Measurements from ENCODE around the gene KIAA2012. TPM values are rescaled to one million over a fixed set of nuclear protein-coding genes. Genes with fewer than 3 reads are reported as not detected.
A peak's percentile ranks its signal among the peaks of the same experiment; 100 is the strongest.
"Not testable (repeated sequence)": the region's sequence is repeated elsewhere in the genome, so short reads cannot be mapped to it uniquely, and the experiment has no call there.

KIAA2012 gene
- total and polyA plus RNA-seq, 7 experiments from 2014 or later = not detected

- H3K27me3 ChIP-seq (ENCODE audit: control insufficient read depth in 2 of 2, insufficient read depth in 2 of 2, low read length in 2 of 2) = no peaks in the 10 kb centered on the region
- H3K36me3 Mint-ChIP-seq = peaks cover 3 to 29% (median 20%) of the 10 kb centered on the region in 5 donors
- peaks cover 0 to 19% (median 3%) of the 10 kb centered on the region in 3 experiments for H3K36me3 ChIP-seq (ENCODE audit: control insufficient read depth in 2 of 3, insufficient read depth in 3 of 3, low read length in 3 of 3)
- H3K9me3 ChIP-seq (ENCODE audit: control insufficient read depth in 2 of 3, low read length in 3 of 3) = no peaks in the 10 kb centered on the region
- no peak overlapping the region for H3K4me3 Mint-ChIP-seq
- no peaks in the 10 kb centered on the region for H3K4me1 ChIP-seq (ENCODE audit: control insufficient read depth in 2 of 2, insufficient read depth in 2 of 2, low read length in 2 of 2)
- ATAC-seq = no peak
- no peak overlapping the region for H3K27ac Mint-ChIP-seq
- ChIA-PET POLR2A (interaction anchor here (0.7 kb wide), 1 partner anchor 601 kb away, joined by 3 read pairs; no protein-coding TSS in a partner anchor), CTCF (no interaction called here)
- H3K4me1 Mint-ChIP-seq = peaks cover 0 to 4% (median 0%) of the 10 kb centered on the region in 7 donors
- no peak for DNase-seq
- no peaks in the 10 kb centered on the region for H3K27me3 Mint-ChIP-seq
- H3K4me3 ChIP-seq (ENCODE audit: low read length) = no peak overlapping the region
- no peaks in the 10 kb centered on the region for H3K9me3 Mint-ChIP-seq
- no peak overlapping the region for H3K27ac ChIP-seq (ENCODE audit: low read depth, low read length)
- intact Hi-C loops (cut with micrococcal nuclease) = no loop called here
These were observed 135.5 kb downstream of the KIAA2012 start for GRCh38 chr2:202208526-202208925.

- Histone ChIP-seq H3K27me3 (ENCODE audit: control insufficient read depth in 2 of 2, insufficient read depth in 2 of 2, low read length in 2 of 2) (no peaks in the 10 kb centered on the region), H3K4me3 (ENCODE audit: low read length) (no peak overlapping the region), H3K36me3 (ENCODE audit: control insufficient read depth in 2 of 3, insufficient read depth in 3 of 3, low read length in 3 of 3) (peaks cover 0 to 20% (median 0%) of the 10 kb centered on the region in 3 experiments), H3K4me1 (ENCODE audit: control insufficient read depth in 2 of 2, insufficient read depth in 2 of 2, low read length in 2 of 2) (no peaks in the 10 kb centered on the region), H3K9me3 (ENCODE audit: control insufficient read depth in 2 of 3, low read length in 3 of 3) (no peaks in the 10 kb centered on the region), H3K27ac (ENCODE audit: low read depth, low read length) (no peak overlapping the region)
- H3K36me3 Mint-ChIP-seq = peaks cover 0 to 27% (median 13%) of the 10 kb centered on the region in 5 donors
- no peaks in the 10 kb centered on the region for H3K27me3 Mint-ChIP-seq
- POLR2A ChIA-PET = no interaction called here
- H3K27ac Mint-ChIP-seq = no peak overlapping the region
- no peak for ATAC-seq
- H3K4me3 Mint-ChIP-seq = no peak overlapping the region
- H3K4me1 Mint-ChIP-seq = peaks cover 0 to 21% (median 6%) of the 10 kb centered on the region in 7 donors
- H3K9me3 Mint-ChIP-seq = peaks cover 0 to 2% (median 0%) of the 10 kb centered on the region in 11 donors
- DNase-seq = no peak
- CTCF ChIA-PET = no interaction called here
- intact Hi-C loops (cut with micrococcal nuclease) = loop anchor here in 1 of 2 donors (1.0 kb wide), 1 partner anchor 22 kb away; no protein-coding TSS in a partner anchor
These were observed 142.1 kb downstream of the KIAA2012 start for GRCh38 chr2:202215179-202215578.

- H3K4me1 ChIP-seq (ENCODE audit: control insufficient read depth in 2 of 2, insufficient read depth in 2 of 2, low read length in 2 of 2) = no peaks in the 10 kb centered on the region
- intact Hi-C loops (cut with micrococcal nuclease) = no loop called here
- peak overlapping the region in 2 of 10 donors; percentile 2 to 52 for H3K4me3 Mint-ChIP-seq
- H3K27me3 ChIP-seq (ENCODE audit: control insufficient read depth in 2 of 2, insufficient read depth in 2 of 2, low read length in 2 of 2) = no peaks in the 10 kb centered on the region
- H3K9me3 Mint-ChIP-seq = peaks cover 0 to 2% (median 0%) of the 10 kb centered on the region in 11 donors
- no peaks in the 10 kb centered on the region for H3K27me3 Mint-ChIP-seq
- H3K27ac Mint-ChIP-seq = peak overlapping the region in 6 of 9 donors; percentile 5 to 61 (median 33)
- ATAC-seq (no peak), DNase-seq (no peak)
- ChIA-PET POLR2A (no interaction called here), CTCF (no interaction called here)
- peaks cover 7 to 36% (median 28%) of the 10 kb centered on the region in 5 donors for H3K36me3 Mint-ChIP-seq
- H3K4me3 ChIP-seq (ENCODE audit: low read length) = no peak overlapping the region
- H3K27ac ChIP-seq (ENCODE audit: low read depth, low read length) = no peak overlapping the region
- peaks cover 0 to 17% (median 0%) of the 10 kb centered on the region in 3 experiments for H3K36me3 ChIP-seq (ENCODE audit: control insufficient read depth in 2 of 3, insufficient read depth in 3 of 3, low read length in 3 of 3)
- no peaks in the 10 kb centered on the region for H3K9me3 ChIP-seq (ENCODE audit: control insufficient read depth in 2 of 3, low read length in 3 of 3)
- peaks cover 21 to 60% (median 46%) of the 10 kb centered on the region in 7 donors for H3K4me1 Mint-ChIP-seq
These were observed 148.8 kb downstream of the KIAA2012 start for GRCh38 chr2:202221873-202222272.

GRCh38 chr2:202237787-202238233 lies 164.8 kb downstream of the KIAA2012 start:
- peaks cover 0 to 7% (median 0%) of the 10 kb centered on the region in 3 experiments for H3K36me3 ChIP-seq (ENCODE audit: control insufficient read depth in 2 of 3, insufficient read depth in 3 of 3, low read length in 3 of 3)
- Mint-ChIP-seq H3K4me3 (peak overlapping the region; percentile 91 to 100 (median 96)), H3K36me3 (peaks cover 0 to 3% (median 0%) of the 10 kb centered on the region in 5 donors), H3K27ac (peak overlapping the region; percentile 86 to 98 (median 96)), H3K9me3 (peaks cover 0 to 5% (median 0%) of the 10 kb centered on the region in 11 donors), H3K27me3 (peaks cover 0 to 2% (median 0%) of the 10 kb centered on the region in 5 donors), H3K4me1 (peaks cover 15 to 58% (median 42%) of the 10 kb centered on the region in 7 donors)
- peak overlapping the region; percentile 82 for H3K4me3 ChIP-seq (ENCODE audit: low read length)
- ChIA-PET CTCF (interaction anchor here (0.7 kb wide), 1 partner anchor 899 kb away, joined by 3 read pairs; no protein-coding TSS in a partner anchor), POLR2A (interaction anchor here (0.8 to 1.0 kb wide), 2 partner anchors 29 to 980 kb away, joined by 3 read pairs; no protein-coding TSS in a partner anchor)
- DNase-seq (peak in 1 of 9 donors; percentile 13), ATAC-seq (peak; percentile 50)
- H3K27me3 ChIP-seq (ENCODE audit: control insufficient read depth in 2 of 2, insufficient read depth in 2 of 2, low read length in 2 of 2) = no peaks in the 10 kb centered on the region
- intact Hi-C loops (cut with micrococcal nuclease) = loop anchor here (1.0 to 5.0 kb wide), 9 partner anchors 23 to 1089 kb away; partner anchors contain the start of genes BMPR2 (in 2 of the 2), NOP58 (in 2 of the 2), ABI2 (in 1 of the 2) and FZD7 (in 1 of the 2)
- peaks cover 11% of the 10 kb centered on the region in 2 donors for H3K4me1 ChIP-seq (ENCODE audit: control insufficient read depth in 2 of 2, insufficient read depth in 2 of 2, low read length in 2 of 2)
- H3K9me3 ChIP-seq (ENCODE audit: control insufficient read depth in 2 of 3, low read length in 3 of 3) = no peaks in the 10 kb centered on the region
- H3K27ac ChIP-seq (ENCODE audit: low read depth, low read length) = peak overlapping the region; percentile 88

GRCh38 chr2:202238234-202239197 lies 165.5 kb downstream of the KIAA2012 start, which contains the start of gene SUMO1:
Gene SUMO1 (minus strand): TSS chr2:202238597. CDS start chr2:202238451, 146 bp downstream.
- peak within 1 kb of the TSS; percentile 82 for H3K4me3 ChIP-seq (ENCODE audit: low read length)
- DNase-seq = peak; percentile 80 to 95 (median 93)
- Mint-ChIP-seq H3K4me3 (peak within 1 kb of the TSS; percentile 91 to 100 (median 97)), H3K4me1 (peaks cover 10 to 51% (median 35%) of the 10 kb centered on the region in 7 donors), H3K9me3 (peaks cover 0 to 5% (median 0%) of the 10 kb centered on the region in 11 donors), H3K36me3 (peaks cover 0 to 3% (median 0%) of the 10 kb centered on the region in 5 donors), H3K27ac (peak within 1 kb of the TSS; percentile 96 to 99 (median 97)), H3K27me3 (peaks cover 0 to 2% (median 0%) of the 10 kb centered on the region in 5 donors)
- POLR2A ChIA-PET = interaction anchor here (0.7 to 1.2 kb wide), 4 partner anchors 10 to 1375 kb away, joined by 3 to 5 read pairs (median 3); partner anchors contain the start of gene CLK1
- CTCF ChIA-PET = interaction anchor here (0.7 kb wide), 1 partner anchor 900 kb away, joined by 3 read pairs; no protein-coding TSS in a partner anchor
- ATAC-seq = peak; percentile 98
- intact Hi-C loops (cut with micrococcal nuclease) = loop anchor here (1.0 to 5.0 kb wide), 8 partner anchors 27 to 1089 kb away; partner anchors contain the start of genes BMPR2 (in 2 of the 2), NOP58 (in 2 of the 2), ABI2 (in 1 of the 2) and FZD7 (in 1 of the 2)
- peak within 1 kb of the TSS; percentile 88 for H3K27ac ChIP-seq (ENCODE audit: low read depth, low read length)
- H3K9me3 ChIP-seq (ENCODE audit: control insufficient read depth in 2 of 3, low read length in 3 of 3) = no peaks in the 10 kb centered on the region
- H3K36me3 ChIP-seq (ENCODE audit: control insufficient read depth in 2 of 3, insufficient read depth in 3 of 3, low read length in 3 of 3) = peaks cover 0 to 7% (median 0%) of the 10 kb centered on the region in 3 experiments
- peaks cover 11% of the 10 kb centered on the region in 2 donors for H3K4me1 ChIP-seq (ENCODE audit: control insufficient read depth in 2 of 2, insufficient read depth in 2 of 2, low read length in 2 of 2)
- no peaks in the 10 kb centered on the region for H3K27me3 ChIP-seq (ENCODE audit: control insufficient read depth in 2 of 2, insufficient read depth in 2 of 2, low read length in 2 of 2)

DNA sequence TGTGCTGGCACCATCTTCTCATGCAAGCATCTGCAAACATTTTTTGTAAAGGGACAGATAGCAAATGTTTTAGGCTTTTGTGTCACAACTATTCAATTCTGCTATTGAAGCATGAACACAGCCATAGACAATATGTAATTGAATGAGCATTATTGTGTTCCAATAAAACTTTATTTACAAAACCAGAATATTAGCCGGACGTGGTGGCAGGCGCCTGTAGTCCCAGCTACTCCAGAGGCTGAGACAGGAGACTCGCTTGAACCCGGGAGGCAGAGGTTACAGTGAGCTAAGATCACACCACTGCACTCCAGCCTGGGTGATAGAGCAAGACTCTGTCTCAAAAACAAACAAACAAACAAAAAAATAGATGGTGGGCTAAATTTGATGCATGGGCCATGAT lies 174.7 kb downstream of the KIAA2012 start:
- H3K27me3 Mint-ChIP-seq; ATAC-seq; DNase-seq; POLR2A ChIA-PET; H3K9me3 Mint-ChIP-seq; CTCF ChIA-PET; H3K4me1 ChIP-seq (ENCODE audit: control insufficient read depth in 2 of 2, insufficient read depth in 2 of 2, low read length in 2 of 2); H3K4me3 ChIP-seq (ENCODE audit: low read length); H3K27ac ChIP-seq (ENCODE audit: low read depth, low read length); H3K27me3 ChIP-seq (ENCODE audit: control insufficient read depth in 2 of 2, insufficient read depth in 2 of 2, low read length in 2 of 2); H3K36me3 ChIP-seq (ENCODE audit: control insufficient read depth in 2 of 3, insufficient read depth in 3 of 3, low read length in 3 of 3); intact Hi-C loops (cut with micrococcal nuclease); H3K36me3 Mint-ChIP-seq; H3K27ac Mint-ChIP-seq; H3K9me3 ChIP-seq (ENCODE audit: control insufficient read depth in 2 of 3, low read length in 3 of 3); H3K4me3 Mint-ChIP-seq; H3K4me1 Mint-ChIP-seq: not testable (repeated sequence)

Data from naive thymus-derived CD4-positive, alpha-beta T cell (primary cell).